H1 (cell line): Measurements from ENCODE around the gene ATP2B3. TPM values are rescaled to one million over a fixed set of nuclear protein-coding genes. Genes with fewer than 3 reads are reported as not detected.

ENCODE experiments used
- CTCF ChIA-PET: fragments of 300-600 bp; sonication (Branson Sonifier 250); formaldehyde crosslinking; loops from one replicate; lab custom pipeline; 2021; ENCODE audit not compliant: partially characterized antibody; lab: Charles Lee
- POLR2A ChIA-PET: fragments of 300-600 bp; sonication (Branson Sonifier 250); formaldehyde crosslinking; loops from one replicate; lab custom pipeline; 2021; ENCODE audit warnings: inconsistent platforms; ENCODE audit not compliant: partially characterized antibody; lab: Charles Lee
- DNase-seq, 2 experiments: peaks; one replicate each; pipeline versions ENCODE4 v3.0.0 to v3.0.0-alpha.2; 2010 to 2022; ENCODE audit warnings: low spot score in 2 of 2, low read depth in 1 of 2, mixed read lengths in 1 of 2
- FAIRE-seq: peaks from 2 replicates; lab custom pipeline; 2011; peaks lifted over from hg19 to GRCh38; lab: Jason Lieb, UNC
- H2AFZ ChIP-seq: 2 replicates; pipeline ENCODE4 v1.8.1; 2012; ENCODE audit warnings: low read length, inconsistent platforms
- H2AK5ac ChIP-seq: 2 replicates; pipeline ENCODE4 v1.6.1; 2013; ENCODE audit warnings: low read depth, low read length
- H2BK120ac ChIP-seq: replicated peaks from 2 replicates; pipeline ENCODE3; 2013; ENCODE audit warnings: low read depth, low read length, inconsistent platforms
- H2BK12ac ChIP-seq: 2 replicates; pipeline ENCODE4 v1.6.1; 2013; ENCODE audit warnings: low read depth, low read length
- H2BK15ac ChIP-seq: 2 replicates; pipeline ENCODE4 v1.6.1; 2013; ENCODE audit warnings: low read length
- H2BK20ac ChIP-seq: 2 replicates; pipeline ENCODE4 v1.6.1; 2013; ENCODE audit warnings: low read length
- H2BK5ac ChIP-seq: 2 replicates; pipeline ENCODE4 v1.6.1; 2013; ENCODE audit warnings: low read depth, low read length
- H3K14ac ChIP-seq: 2 replicates; pipeline ENCODE4 v1.6.1; 2013; ENCODE audit warnings: inconsistent platforms; ENCODE audit not compliant: insufficient read length
- H3K18ac ChIP-seq: 2 replicates; pipeline ENCODE4 v1.6.1; 2013; ENCODE audit warnings: low read length; ENCODE audit errors: extremely low read depth
- H3K23ac ChIP-seq: 2 replicates; pipeline ENCODE4 v1.6.1; 2013; ENCODE audit warnings: inconsistent platforms; ENCODE audit not compliant: insufficient read length
- H3K23me2 ChIP-seq: 2 replicates; pipeline ENCODE4 v1.6.1; 2013; ENCODE audit warnings: low read depth, low read length
- H3K27ac ChIP-seq: 2 replicates; pipeline ENCODE4 v1.6.1; 2011; ENCODE audit warnings: low read depth, low read length, inconsistent platforms
- H3K27me3 ChIP-seq, 4 experiments: replicated peaks in 1 of 4; 1 replicate in 1 of 4; 2 replicates in 3 of 4; pipeline versions ENCODE4 v1.6.1 to v1.8.1; 2011 to 2013; ENCODE audit warnings: low read length in 3 of 4, mild to moderate bottlenecking in 3 of 4, inconsistent platforms in 2 of 4, mixed read lengths in 2 of 4, moderate library complexity in 1 of 4; ENCODE audit not compliant: control insufficient read depth in 3 of 4, insufficient read depth in 3 of 4; ENCODE audit errors: extremely low read depth in 1 of 4
- H3K36me3 ChIP-seq, 4 experiments: 2 replicates each; pipeline versions ENCODE4 v1.6.1 to v1.8.1; 2011 to 2013; ENCODE audit warnings: mild to moderate bottlenecking in 4 of 4, low read length in 3 of 4, moderate library complexity in 2 of 4, control low read depth in 1 of 4, inconsistent platforms in 1 of 4; ENCODE audit not compliant: insufficient read depth in 4 of 4, control insufficient read depth in 2 of 4
- H3K4ac ChIP-seq: replicated peaks from 2 replicates; pipeline ENCODE3; 2013; ENCODE audit warnings: low read length, low read depth, mixed read lengths, inconsistent platforms; ENCODE audit not compliant: insufficient read length
- H3K4me1 ChIP-seq, 4 experiments: replicated peaks in 1 of 4; 1 replicate in 1 of 4; 2 replicates in 3 of 4; pipeline versions ENCODE4 v1.6.1 to v1.8.1; 2011 to 2013; ENCODE audit warnings: low read length in 3 of 4, inconsistent platforms in 2 of 4, mixed read lengths in 1 of 4; ENCODE audit not compliant: insufficient read depth in 4 of 4, control insufficient read depth in 3 of 4
- H3K4me2 ChIP-seq, 2 experiments: 2 replicates each; pipeline versions ENCODE4 v1.6.1 to v1.8.1; 2011 to 2013; ENCODE audit warnings: low read depth in 2 of 2, low read length in 2 of 2, control low read depth in 1 of 2, inconsistent platforms in 1 of 2, mild to moderate bottlenecking in 1 of 2; ENCODE audit not compliant: insufficient read depth in 1 of 2
- H3K4me3 ChIP-seq, 4 experiments: fragments of 200-600, 300-600 bp in 1 of 4; sonication (generic), shearing (Covaris generic), sonication (Bioruptor Twin) in 1 of 4; 2 replicates each; pipeline versions ENCODE4 v1.5.1 to v1.8.1; 2011 to 2016; ENCODE audit warnings: low read length in 4 of 4, low read depth in 3 of 4, control low read depth in 2 of 4, inconsistent platforms in 2 of 4, mild to moderate bottlenecking in 2 of 4, mixed read lengths in 1 of 4, moderate library complexity in 1 of 4; ENCODE audit not compliant: insufficient read depth in 2 of 4; ENCODE audit errors: extremely low read depth in 1 of 4
- H3K56ac ChIP-seq: replicated peaks from 2 replicates; pipeline ENCODE3; 2013; ENCODE audit warnings: low read depth, mild to moderate bottlenecking, mixed read lengths, low read length, inconsistent platforms; ENCODE audit not compliant: insufficient read length
- H3K79me1 ChIP-seq: 2 replicates; pipeline ENCODE4 v1.6.1; 2013; ENCODE audit warnings: low read depth, low read length, control low read depth
- H3K79me2 ChIP-seq, 2 experiments: 2 replicates each; pipeline versions ENCODE4 v1.6.1 to v1.8.1; 2012 to 2013; ENCODE audit warnings: low read length in 2 of 2, mild to moderate bottlenecking in 2 of 2, inconsistent platforms in 1 of 2; ENCODE audit not compliant: insufficient read depth in 2 of 2, control insufficient read depth in 1 of 2
- H3K9ac ChIP-seq, 4 experiments: replicated peaks in 1 of 4; 1 replicate in 1 of 4; 2 replicates in 3 of 4; pipeline versions ENCODE4 v1.6.1 to v1.8.1; 2011 to 2013; ENCODE audit warnings: low read depth in 3 of 4, low read length in 3 of 4, control low read depth in 2 of 4, mild to moderate bottlenecking in 2 of 4, moderate library complexity in 2 of 4, inconsistent platforms in 1 of 4; ENCODE audit errors: extremely low read depth in 1 of 4
- H3K9me3 ChIP-seq, 2 experiments: 2 replicates each; pipeline versions ENCODE4 v1.6.1 to v1.8.1; 2012 to 2013; ENCODE audit warnings: mild to moderate bottlenecking in 2 of 2, moderate library complexity in 2 of 2, control low read depth in 1 of 2, inconsistent platforms in 1 of 2, low read depth in 1 of 2, low read length in 1 of 2, mixed read lengths in 1 of 2; ENCODE audit not compliant: insufficient read depth in 2 of 2
- H4K20me1 ChIP-seq, 2 experiments: replicated peaks in 1 of 2; 2 replicates each; pipeline versions ENCODE3 to v1.8.1; 2011 to 2013; ENCODE audit warnings: inconsistent platforms in 2 of 2, low read length in 2 of 2, mild to moderate bottlenecking in 1 of 2; ENCODE audit not compliant: insufficient read depth in 2 of 2, control insufficient read depth in 1 of 2
- H4K5ac ChIP-seq: 2 replicates; pipeline ENCODE4 v1.6.1; 2013; ENCODE audit warnings: low read length, low read depth, mixed read lengths, inconsistent platforms; ENCODE audit not compliant: insufficient read length
- H4K8ac ChIP-seq: 2 replicates; pipeline ENCODE4 v1.8.0; 2013; ENCODE audit warnings: mild to moderate bottlenecking, moderate library complexity, low read length, inconsistent platforms; ENCODE audit not compliant: insufficient read depth; ENCODE audit errors: extremely low read depth
- H4K91ac ChIP-seq: replicated peaks from 2 replicates; pipeline ENCODE3; 2013; ENCODE audit warnings: low read length, mixed read lengths, inconsistent platforms; ENCODE audit not compliant: insufficient read length
- BRCA1 ChIP-seq: IDR thresholded peaks from 2 replicates; pipeline ENCODE4 v1.6.1; 2012; ENCODE audit warnings: low read depth, low read length, improper control_type of control experiment
- CREB1 ChIP-seq: IDR thresholded peaks from 2 replicates; pipeline ENCODE4 v1.6.1; 2012; ENCODE audit warnings: inconsistent platforms
- CTBP2 ChIP-seq: IDR thresholded peaks from 2 replicates; pipeline ENCODE4 v1.7.0; 2011; ENCODE audit warnings: borderline replicate concordance, mild to moderate bottlenecking, moderate library complexity, mixed read lengths, low read length; ENCODE audit not compliant: insufficient read depth, insufficient read length
- EGR1 ChIP-seq: IDR thresholded peaks from 2 replicates; pipeline ENCODE4 v1.6.1; 2011; ENCODE audit warnings: low read depth, low read length, borderline replicate concordance
- KDM4A ChIP-seq: IDR thresholded peaks from one replicate; pipeline ENCODE4 v1.7.1; 2012; ENCODE audit warnings: low read depth, mild to moderate bottlenecking, moderate library complexity, low read length, inconsistent platforms; ENCODE audit not compliant: severe bottlenecking
- RBBP5 ChIP-seq: IDR thresholded peaks from 2 replicates; pipeline ENCODE4 v1.7.1; 2012; ENCODE audit warnings: low read depth, mild to moderate bottlenecking, inconsistent platforms, low read length, moderate library complexity, borderline replicate concordance
- RXRA ChIP-seq: IDR thresholded peaks from 2 replicates; pipeline ENCODE4 v1.6.1; 2011; ENCODE audit warnings: low read depth, mild to moderate bottlenecking, low read length, moderate library complexity; ENCODE audit not compliant: insufficient read depth
- SAP30 ChIP-seq: fragments of 300-600 bp; sonication (generic); IDR thresholded peaks from 2 replicates; pipeline ENCODE4 v1.7.1; 2012; ENCODE audit warnings: low read length, moderate library complexity, mild to moderate bottlenecking, inconsistent platforms; ENCODE audit not compliant: insufficient read depth, insufficient replicate concordance
- SIN3A ChIP-seq, 2 experiments: IDR thresholded peaks in 1 of 2; conservative IDR thresholded peaks in 1 of 2; 2 replicates each; pipeline ENCODE4 v1.6.1; 2011 to 2012; ENCODE audit warnings: low read length in 2 of 2, improper control_type of control experiment in 1 of 2, low read depth in 1 of 2, mild to moderate bottlenecking in 1 of 2
- SIRT6 ChIP-seq: IDR thresholded peaks from one replicate; pipeline ENCODE4 v1.7.1; 2012; ENCODE audit warnings: low read length, inconsistent platforms
- YY1 ChIP-seq: IDR thresholded peaks from 2 replicates; pipeline ENCODE4 v1.6.1; 2011; ENCODE audit warnings: low read depth, mild to moderate bottlenecking, low read length
- WGBS, 2 experiments: shearing (Covaris generic) in 1 of 2; methylation state at CpG; one replicate each; pipeline versions ENCODE4 v1.1.6 to v1.1.7; 2013 to 2015; ENCODE audit warnings: low lambda C conversion rate in 2 of 2, mixed read lengths in 2 of 2, inconsistent platforms in 1 of 2, low coverage in 1 of 2, missing lambda C conversion rate in 1 of 2; ENCODE audit not compliant: insufficient replicate concordance in 2 of 2, insufficient coverage in 1 of 2, insufficient read length in 1 of 2; ENCODE audit errors: extremely low coverage in 1 of 2, missing lambda C conversion rate in 1 of 2; 5-methylcytosine and 5-hydroxymethylcytosine counted together
- polyA plus RNA-seq, 7 experiments: library from polyadenylated mRNA; depleted of rRNA in 3 of 7; stranded (reverse) in 5 of 7; unstranded in 2 of 7; fragments of >200 nt in 5 of 7; fragments of 200-250 nt in 2 of 7; gene quantifications; 1 replicate in 5 of 7; 2 replicates in 1 of 7; 4 replicates in 1 of 7; pipeline versions ENCODE4 v1.2.1 to v1.2.3, GENCODE V29; 2011 to 2013; ENCODE audit warnings: missing spikeins in 2 of 7, mixed read lengths in 2 of 7
- total RNA-seq: library from RNA; stranded (reverse); fragmentation: NEBNext Ultra II Directional; extraction: Animal tissue kit (Norgen Biotek cat#: 25700); gene quantifications from 2 replicates; pipeline ENCODE4 v1.2.1, GENCODE V29; 2021
- TF ChIP-seq, protein P1 (sequence below): IDR thresholded peaks from 2 replicates; pipeline ENCODE4 v1.6.1; 2012; ENCODE audit warnings: low read length, inconsistent platforms

Gene ATP2B3
- total and polyA plus RNA-seq, 2 of the 8 experiments (the other 6 are each of a cell fraction or from before 2014, with no cell fraction given): 0.14 to 0.19 TPM

DNA sequence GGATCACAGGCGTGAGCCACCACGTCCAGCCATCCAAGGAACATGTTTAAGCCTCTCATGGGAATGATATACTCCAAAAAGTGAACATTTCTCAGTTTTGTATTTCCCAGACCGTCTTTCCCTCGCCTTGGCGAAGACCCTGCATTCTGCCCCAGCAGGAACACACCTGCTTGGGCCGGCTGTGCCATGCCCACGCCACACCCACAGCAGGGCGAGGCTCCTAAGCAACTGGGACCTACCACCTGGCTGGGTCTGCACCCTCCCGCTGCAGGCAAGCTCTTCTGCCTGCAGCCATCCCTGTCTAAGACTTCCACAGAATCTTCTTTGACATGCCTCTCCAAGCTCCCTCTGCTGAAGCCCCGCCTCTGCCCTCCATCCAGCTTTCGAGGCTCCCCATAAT, 77.9 kb downstream of the ATP2B3 start:
- Histone ChIP-seq H3K4ac (no peak overlapping the region), H3K79me1 (no peaks in the 10 kb centered on the region), H3K4me3 (no peak overlapping the region), H3K14ac (no peak overlapping the region), H4K5ac (no peak overlapping the region), H4K8ac (no peak overlapping the region), H3K56ac (no peak overlapping the region), H3K9me3 (no peaks in the 10 kb centered on the region), H3K27ac (no peak overlapping the region), H4K91ac (no peak overlapping the region), H2AK5ac (no peak overlapping the region), H3K23ac (no peak overlapping the region), H4K20me1 (peaks cover 0 to 3% of the 10 kb centered on the region in 2 experiments), H2BK120ac (no peak overlapping the region), H3K4me1 (peaks cover 0 to 4% (median 0%) of the 10 kb centered on the region in 4 experiments; a peak in 1 of 7 replicates), H3K79me2 (peaks cover 0 to 5% of the 10 kb centered on the region in 2 experiments; a peak in 1 of 4 replicates), H3K9ac (no peak overlapping the region), H3K23me2 (peaks cover 3% of the 10 kb centered on the region; the same call in 1 of the 2 replicates), H2AFZ (no peak overlapping the region), H3K18ac (no peak overlapping the region), H2BK12ac (no peak overlapping the region), H3K27me3 (peaks cover 0 to 5% (median 0%) of the 10 kb centered on the region in 4 experiments; a peak in 3 of 7 replicates), H3K36me3 (0 out of 8 replicates have a peak, but pooled peaks cover 0 to 3% (median 0%) of the 10 kb centered on the region in 4 experiments), H2BK5ac (no peak overlapping the region), H2BK15ac (no peak overlapping the region), H3K4me2 (no peak overlapping the region), H2BK20ac (no peak overlapping the region)
- 96% methylated on average over 8 of the region's 11 CpGs; no CpG with 5 or more reads in 1 of the 2 experiments for WGBS, 2 experiments
- CTCF ChIA-PET: interaction anchor here (0.9 to 2.0 kb wide), 4 partner anchors 14 to 74 kb away, joined by 3 to 5 read pairs (median 4); no protein-coding TSS in a partner anchor
- DNase-seq: no peak
- POLR2A ChIA-PET: interaction anchor here (0.8 to 1.2 kb wide), 2 partner anchors 15 kb away, joined by 3 read pairs; no protein-coding TSS in a partner anchor
- TF ChIP-seq SIN3A (conservative IDR thresholded peaks at IDR 0.05 in 1 of 2, IDR thresholded peaks at IDR 0.05 in 1 of 2; ENCODE audit: low read depth in 1 of 2, low read length in 2 of 2) (no peak), KDM4A (no peak), BRCA1 (no peak), EGR1 (no peak), RBBP5 (no peak), YY1 (no peak), CTBP2 (no peak), SAP30 (no peak), SIRT6 (no peak), RXRA (no peak), CREB1 (no peak)
- TF ChIP-seq, protein P1, sequence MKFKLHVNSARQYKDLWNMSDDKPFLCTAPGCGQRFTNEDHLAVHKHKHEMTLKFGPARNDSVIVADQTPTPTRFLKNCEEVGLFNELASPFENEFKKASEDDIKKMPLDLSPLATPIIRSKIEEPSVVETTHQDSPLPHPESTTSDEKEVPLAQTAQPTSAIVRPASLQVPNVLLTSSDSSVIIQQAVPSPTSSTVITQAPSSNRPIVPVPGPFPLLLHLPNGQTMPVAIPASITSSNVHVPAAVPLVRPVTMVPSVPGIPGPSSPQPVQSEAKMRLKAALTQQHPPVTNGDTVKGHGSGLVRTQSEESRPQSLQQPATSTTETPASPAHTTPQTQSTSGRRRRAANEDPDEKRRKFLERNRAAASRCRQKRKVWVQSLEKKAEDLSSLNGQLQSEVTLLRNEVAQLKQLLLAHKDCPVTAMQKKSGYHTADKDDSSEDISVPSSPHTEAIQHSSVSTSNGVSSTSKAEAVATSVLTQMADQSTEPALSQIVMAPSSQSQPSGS: no peak
- FAIRE-seq: no peak
